Globus pallidus (tissue), 1 donor: ENCODE measurements around the gene ZNF541.

Experiments
- DNase-seq: peaks from one replicate; pipeline ENCODE4 v3.0.0-alpha.2; 2015; ENCODE audit warnings: low spot score

The ZNF541 gene

DNA sequence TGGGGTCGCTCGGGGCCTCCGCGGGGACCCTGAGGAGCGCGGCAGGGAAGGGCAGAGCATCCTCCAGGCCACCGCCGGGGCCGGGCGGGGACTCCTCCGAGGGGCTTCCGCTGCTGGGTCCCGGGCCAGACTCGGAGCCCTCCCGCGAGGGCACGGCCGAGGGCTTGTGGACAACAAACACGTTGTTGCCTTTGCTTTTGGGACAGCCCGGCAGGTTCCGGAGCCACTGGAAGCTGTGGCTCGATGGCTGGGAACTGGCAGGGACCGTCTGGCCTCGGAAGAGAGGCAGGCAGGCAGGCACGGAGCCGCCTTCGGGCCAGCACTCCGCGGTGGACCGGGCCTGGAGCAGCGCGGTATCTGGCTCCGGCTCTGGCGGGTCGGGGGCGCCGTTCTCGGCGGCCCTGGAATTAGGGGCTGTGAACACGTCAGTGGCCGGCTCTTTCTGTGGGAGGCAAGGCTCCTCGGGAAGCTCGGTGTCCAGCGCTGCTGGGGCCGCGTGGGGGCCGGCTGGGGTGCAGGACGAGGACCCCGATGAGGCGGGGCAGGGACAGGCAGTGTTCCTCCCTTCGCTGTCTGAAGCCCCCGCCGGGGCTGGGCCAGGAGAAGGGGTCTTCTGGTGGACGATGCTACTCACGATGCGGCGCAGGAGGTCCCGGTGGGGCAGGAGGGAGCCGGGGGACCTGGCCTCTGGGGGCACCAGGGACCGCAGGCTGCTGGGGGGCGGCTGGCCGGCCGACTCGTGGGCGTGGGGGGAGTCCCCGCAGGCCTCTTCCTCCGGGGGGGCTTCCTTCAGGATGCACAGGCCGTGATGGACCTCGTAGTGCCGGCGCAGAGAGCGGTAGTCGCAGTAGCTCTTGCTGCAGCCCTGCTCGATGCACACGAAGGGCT is 27.6 kb downstream of the ZNF541 start:
- no peak for DNase-seq

- no peak for DNase-seq
Observed at GRCh38 chr19:47544476-47544875, 28.5 kb downstream of the ZNF541 start.

- DNase-seq = no peak
Observed at GRCh38 chr19:47544075-47544474, 28.9 kb downstream of the ZNF541 start.

DNA sequence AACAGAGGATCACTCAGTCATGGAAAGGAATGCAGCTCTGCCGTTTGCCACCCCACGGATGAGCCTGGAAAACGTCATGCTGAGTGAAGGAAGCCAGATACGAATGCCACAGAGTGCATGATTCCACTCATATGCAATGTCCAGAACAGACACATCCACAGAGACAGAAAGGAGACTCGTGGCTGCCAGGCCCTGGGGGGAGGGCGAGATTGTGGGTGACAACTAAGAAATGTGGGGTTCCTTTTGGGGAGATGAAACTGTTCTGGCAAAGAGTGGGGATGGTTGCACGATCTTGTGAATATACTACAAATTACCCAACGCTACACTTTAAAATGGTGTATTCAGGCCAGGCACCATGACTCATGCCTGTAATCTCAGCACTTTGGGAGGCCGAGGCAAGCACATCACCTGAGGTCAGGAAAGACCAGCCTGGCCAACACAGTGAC is 30.9 kb downstream of the ZNF541 start:
- no peak for DNase-seq

- DNase-seq = no peak
Observed at GRCh38 chr19:47541518-47541917, 31.4 kb downstream of the ZNF541 start.

GRCh38 chr19:47540748-47541147 is 32.2 kb downstream of the ZNF541 start:
- DNase-seq = no peak

DNA sequence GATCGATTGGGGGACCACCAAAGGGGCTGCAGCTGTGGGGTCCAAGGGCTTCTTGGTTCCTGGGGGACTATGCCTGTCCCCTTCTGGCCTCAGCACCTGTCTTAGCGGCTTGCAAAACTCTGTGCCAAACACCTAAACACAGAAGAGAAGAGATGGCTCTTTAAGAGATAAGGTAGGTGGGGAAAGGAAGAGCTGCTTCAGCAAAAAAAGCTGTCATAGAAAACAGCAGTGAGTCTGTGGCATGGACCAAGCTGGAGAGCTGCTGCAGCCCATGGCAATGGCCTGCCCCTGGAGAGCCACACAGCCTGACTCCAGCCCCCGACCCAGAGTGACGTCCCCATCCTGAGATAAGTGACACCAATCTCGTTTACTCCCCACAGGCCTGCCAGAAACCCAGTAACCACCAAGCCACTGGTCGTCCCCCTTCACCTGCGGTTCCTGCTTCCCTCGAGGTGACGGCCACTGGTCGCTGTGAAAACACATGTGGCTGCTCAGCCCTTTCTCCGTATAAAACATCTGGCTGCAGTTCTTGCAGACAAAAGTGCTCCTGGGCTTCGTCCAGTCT is 33.1 kb downstream of the ZNF541 start:
- no peak for DNase-seq

GRCh38 chr19:47538812-47539211 is 34.1 kb downstream of the ZNF541 start:
- no peak for DNase-seq

DNA sequence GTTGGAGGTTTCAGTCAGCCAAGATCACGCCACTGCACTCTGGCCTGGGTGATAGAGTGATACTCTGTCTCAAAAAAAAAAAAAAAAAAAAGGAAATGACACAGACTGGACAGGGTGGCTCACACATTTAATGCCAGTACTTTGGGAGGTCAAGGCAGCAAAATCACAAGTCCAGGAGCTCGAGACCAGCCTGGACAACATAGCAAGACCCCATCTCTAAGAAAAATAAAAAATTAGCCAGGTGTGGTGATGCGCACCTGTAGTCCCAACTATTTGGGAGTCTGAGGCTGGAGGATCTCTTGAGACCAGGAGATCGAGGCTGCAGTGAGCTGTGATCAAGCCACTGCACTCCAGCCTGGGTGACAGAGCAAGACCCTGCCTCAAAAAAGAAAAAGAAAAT is 35.5 kb downstream of the ZNF541 start:
- DNase-seq = no peak

GRCh38 chr19:47534628-47535027 is 38.3 kb downstream of the ZNF541 start:
- no peak for DNase-seq

DNA sequence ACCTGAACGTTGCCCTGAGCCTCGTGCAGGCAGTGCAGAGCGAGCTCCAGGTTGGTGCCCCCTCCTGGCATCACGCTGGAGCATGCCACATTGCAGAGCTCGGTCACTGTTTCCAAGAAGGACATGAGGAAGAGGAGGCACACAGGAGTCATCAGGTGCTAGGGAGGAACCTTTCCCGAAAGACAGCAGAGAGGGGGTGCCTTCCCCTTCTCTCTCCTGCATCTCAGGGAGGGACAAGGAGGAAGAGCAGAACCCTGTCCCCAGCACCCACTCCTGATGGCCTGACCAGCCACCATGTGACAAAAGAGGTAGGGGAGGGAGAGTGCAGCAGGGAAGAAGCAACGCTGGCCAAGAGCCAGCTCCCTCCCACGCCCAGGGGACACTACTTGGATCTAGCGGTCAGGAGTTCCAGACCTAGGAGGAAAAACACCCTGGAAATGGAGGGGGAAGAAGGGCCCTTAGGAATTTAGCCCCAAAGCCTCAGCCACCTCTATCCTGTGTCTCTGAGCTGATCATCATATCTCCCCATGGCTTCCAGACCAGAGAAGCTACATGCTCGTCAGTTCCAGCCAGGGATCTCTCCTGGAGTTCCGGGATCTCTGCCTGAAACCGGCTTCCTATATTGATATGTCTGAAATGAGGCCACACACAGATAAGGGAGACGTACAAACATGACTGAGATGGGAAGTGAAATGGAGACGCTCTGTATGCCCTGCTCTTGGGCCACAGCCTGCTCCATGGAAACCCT is 41.1 kb downstream of the ZNF541 start:
- DNase-seq = no peak

- no peak for DNase-seq
Observed at GRCh38 chr19:47529018-47529742, 43.8 kb downstream of the ZNF541 start.

GRCh38 chr19:47526798-47527197 is 46.1 kb downstream of the ZNF541 start:
- no peak for DNase-seq

DNA sequence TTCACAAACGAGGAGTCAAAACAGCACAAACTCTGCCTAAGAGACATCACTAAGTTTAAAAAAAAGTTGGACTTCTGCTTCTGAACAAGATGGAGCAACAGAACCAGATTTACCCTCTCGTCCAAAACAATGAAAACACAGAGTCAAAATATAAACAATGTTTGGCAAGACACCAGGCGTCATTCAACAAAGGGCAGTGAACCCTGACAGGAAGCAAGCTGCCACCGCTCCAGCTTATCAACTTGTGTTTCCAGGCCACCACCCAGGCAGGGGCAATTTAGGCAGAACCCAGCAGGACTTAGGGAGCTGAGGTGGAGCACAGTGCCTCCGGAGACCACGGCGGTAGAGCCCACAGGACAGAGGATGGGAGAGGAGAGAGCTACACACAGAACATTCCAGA is 49.5 kb downstream of the ZNF541 start:
- DNase-seq = no peak
